ENCODE data around the gene CDK4. TPM values are rescaled to one million over a fixed set of nuclear protein-coding genes. Genes with fewer than 3 reads are reported as not detected.

CDK4 gene
- total RNA-seq, 1 experiment from 2014 or later = 156 TPM

DNA sequence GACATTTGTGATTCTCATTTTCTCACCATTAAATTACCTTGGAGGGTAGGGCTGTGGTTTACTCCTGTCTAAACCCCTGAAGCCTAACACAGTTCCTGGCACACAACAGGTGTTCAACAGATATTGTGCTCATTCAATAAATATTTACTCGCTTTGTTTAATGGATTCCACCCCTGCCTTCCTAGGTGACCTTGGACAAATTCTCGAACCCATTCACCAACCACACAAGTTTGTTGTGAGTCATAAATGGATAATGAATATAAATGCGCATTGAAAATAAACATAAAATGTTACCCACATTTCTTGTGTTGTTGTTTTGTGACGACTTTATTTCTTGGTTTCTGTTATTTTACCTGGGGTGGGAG, 30.1 kb upstream of the CDK4 start:
- Histone ChIP-seq H3K4me1 (replicated peaks; ENCODE audit: insufficient read depth) (peaks cover 8% of the 10 kb centered on the region), H3K36me3 (ENCODE audit: low read depth) (peaks cover 25% of the 10 kb centered on the region), H3K4me2 (no peak overlapping the region), H3K27me3 (ENCODE audit: insufficient read depth, low read depth) (no peaks in the 10 kb centered on the region), H4K20me1 (ENCODE audit: insufficient read depth) (no peaks in the 10 kb centered on the region), H3F3A (ENCODE audit: insufficient read depth, low read depth) (peaks cover 10% of the 10 kb centered on the region; the same call in 1 of the 2 replicates), H3K9me2 (ENCODE audit: insufficient read depth) (no peaks in the 10 kb centered on the region), H3K79me2 (ENCODE audit: low read depth) (peaks cover 14% of the 10 kb centered on the region), H3K27ac (no peak overlapping the region), H3K9me3 (ENCODE audit: insufficient read depth, low read depth) (no peaks in the 10 kb centered on the region), H2AFZ (no peak overlapping the region), H3K4me3 (peak overlapping the region; percentile 96; the same call in 1 of the 2 replicates)
- DNase-seq = no peak
- POLR2A ChIA-PET (ENCODE audit: unreplicated experiment) = no interaction called here
- no TSS peak for BruUV-seq (replicated peaks)
- intact Hi-C loops (cut with micrococcal nuclease; ENCODE audit: unreplicated experiment) = loop anchor here (1.0 kb wide), 1 partner anchor 123 kb away; no protein-coding TSS in a partner anchor
- CTCF ChIA-PET = interaction anchor here (0.7 kb wide), 1 partner anchor 17 kb away, joined by 3 read pairs; no protein-coding TSS in a partner anchor
- no peak for TF ChIP-seq EZH2 (IDR thresholded peaks at IDR 0.05; ENCODE audit: low read depth)
- TF ChIP-seq, protein P1, sequence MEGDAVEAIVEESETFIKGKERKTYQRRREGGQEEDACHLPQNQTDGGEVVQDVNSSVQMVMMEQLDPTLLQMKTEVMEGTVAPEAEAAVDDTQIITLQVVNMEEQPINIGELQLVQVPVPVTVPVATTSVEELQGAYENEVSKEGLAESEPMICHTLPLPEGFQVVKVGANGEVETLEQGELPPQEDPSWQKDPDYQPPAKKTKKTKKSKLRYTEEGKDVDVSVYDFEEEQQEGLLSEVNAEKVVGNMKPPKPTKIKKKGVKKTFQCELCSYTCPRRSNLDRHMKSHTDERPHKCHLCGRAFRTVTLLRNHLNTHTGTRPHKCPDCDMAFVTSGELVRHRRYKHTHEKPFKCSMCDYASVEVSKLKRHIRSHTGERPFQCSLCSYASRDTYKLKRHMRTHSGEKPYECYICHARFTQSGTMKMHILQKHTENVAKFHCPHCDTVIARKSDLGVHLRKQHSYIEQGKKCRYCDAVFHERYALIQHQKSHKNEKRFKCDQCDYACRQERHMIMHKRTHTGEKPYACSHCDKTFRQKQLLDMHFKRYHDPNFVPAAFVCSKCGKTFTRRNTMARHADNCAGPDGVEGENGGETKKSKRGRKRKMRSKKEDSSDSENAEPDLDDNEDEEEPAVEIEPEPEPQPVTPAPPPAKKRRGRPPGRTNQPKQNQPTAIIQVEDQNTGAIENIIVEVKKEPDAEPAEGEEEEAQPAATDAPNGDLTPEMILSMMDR (conservative IDR thresholded peaks at IDR 0.05) = no peak

DNA sequence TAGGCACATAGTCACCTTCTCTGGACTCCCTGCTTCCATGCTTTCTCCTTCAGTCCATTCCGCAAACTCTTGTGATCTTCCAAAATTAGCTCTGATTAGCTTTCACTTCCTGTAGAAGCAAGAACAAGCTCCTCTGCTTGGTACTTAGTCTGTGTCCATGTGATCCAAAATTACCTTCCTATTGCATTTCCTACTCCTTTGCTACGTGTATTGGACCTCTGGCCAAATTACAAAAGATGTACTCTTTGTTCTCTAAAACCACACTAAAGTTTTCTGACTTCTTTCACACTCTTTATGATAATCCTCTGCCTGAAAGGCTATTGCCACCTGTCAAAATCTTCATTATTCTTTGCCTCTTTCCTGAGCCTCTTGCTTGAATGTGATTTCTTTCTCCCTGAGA, 29.7 kb upstream of the CDK4 start:
- DNase-seq = no peak
- peaks cover 20% of the 10 kb centered on the region for H3K36me3 ChIP-seq (ENCODE audit: low read depth)
- H3K79me2 ChIP-seq (ENCODE audit: low read depth) = peaks cover 14% of the 10 kb centered on the region
- no peak for TF ChIP-seq EZH2 (IDR thresholded peaks at IDR 0.05; ENCODE audit: low read depth)
- TF ChIP-seq, protein P1 (conservative IDR thresholded peaks at IDR 0.05) = no peak
- no peaks in the 10 kb centered on the region for H3K27me3 ChIP-seq (ENCODE audit: insufficient read depth, low read depth)
- ChIA-PET CTCF (interaction anchor here (0.7 kb wide), 1 partner anchor 100 kb away, joined by 4 read pairs; no protein-coding TSS in a partner anchor), POLR2A (ENCODE audit: unreplicated experiment) (no interaction called here)
- H3K4me1 ChIP-seq (replicated peaks; ENCODE audit: insufficient read depth) = peaks cover 8% of the 10 kb centered on the region
- H3F3A ChIP-seq (ENCODE audit: insufficient read depth, low read depth) = peaks cover 10% of the 10 kb centered on the region; the same call in 1 of the 2 replicates
- H4K20me1 ChIP-seq (ENCODE audit: insufficient read depth) = no peaks in the 10 kb centered on the region
- H3K4me3 ChIP-seq = no peak overlapping the region
- intact Hi-C loops (cut with micrococcal nuclease; ENCODE audit: unreplicated experiment) = loop anchor here (1.0 kb wide), 1 partner anchor 124 kb away; no protein-coding TSS in a partner anchor
- no TSS peak for BruUV-seq (replicated peaks)
- no peak overlapping the region for H2AFZ ChIP-seq
- no peaks in the 10 kb centered on the region for H3K9me2 ChIP-seq (ENCODE audit: insufficient read depth)
- no peak overlapping the region for H3K27ac ChIP-seq
- H3K9me3 ChIP-seq (ENCODE audit: insufficient read depth, low read depth) = no peaks in the 10 kb centered on the region
- H3K4me2 ChIP-seq = no peak overlapping the region

DNA sequence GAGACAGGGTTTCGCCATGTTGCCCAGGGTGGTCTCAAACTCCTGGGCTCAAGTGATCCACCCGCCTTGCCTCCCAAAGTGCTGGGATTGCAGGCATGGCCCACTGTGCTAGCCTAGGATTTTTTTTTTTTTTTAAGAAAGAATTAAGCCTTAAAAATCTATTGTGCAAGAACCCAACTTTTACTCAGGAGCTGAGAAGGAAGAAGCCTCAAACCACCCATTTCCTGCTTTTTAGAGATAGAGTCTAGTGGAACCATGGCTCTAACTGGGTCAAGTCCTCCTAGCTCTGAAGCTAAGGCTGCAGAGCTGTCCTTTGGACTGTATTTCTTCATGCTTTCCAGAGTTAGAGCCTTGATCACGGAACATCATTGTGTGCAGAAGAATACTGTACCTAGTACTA, 29.1 kb upstream of the CDK4 start:
- H3K4me2 ChIP-seq = no peak overlapping the region
- H2AFZ ChIP-seq = no peak overlapping the region
- no peaks in the 10 kb centered on the region for H4K20me1 ChIP-seq (ENCODE audit: insufficient read depth)
- no peaks in the 10 kb centered on the region for H3K27me3 ChIP-seq (ENCODE audit: insufficient read depth, low read depth)
- intact Hi-C loops (cut with micrococcal nuclease; ENCODE audit: unreplicated experiment) = no loop called here
- TF ChIP-seq EZH2 (IDR thresholded peaks at IDR 0.05; ENCODE audit: low read depth) = no peak
- TF ChIP-seq, protein P1 (conservative IDR thresholded peaks at IDR 0.05) = no peak
- peaks cover 8% of the 10 kb centered on the region for H3K4me1 ChIP-seq (replicated peaks; ENCODE audit: insufficient read depth)
- H3K36me3 ChIP-seq (ENCODE audit: low read depth) = peaks cover 17% of the 10 kb centered on the region
- no peak overlapping the region for H3K4me3 ChIP-seq
- H3K79me2 ChIP-seq (ENCODE audit: low read depth) = peaks cover 14% of the 10 kb centered on the region
- DNase-seq = no peak
- peaks cover 10% of the 10 kb centered on the region; the same call in 1 of the 2 replicates for H3F3A ChIP-seq (ENCODE audit: insufficient read depth, low read depth)
- H3K9me3 ChIP-seq (ENCODE audit: insufficient read depth, low read depth) = no peaks in the 10 kb centered on the region
- BruUV-seq (replicated peaks) = no TSS peak
- ChIA-PET CTCF (interaction anchor here (0.6 to 0.7 kb wide), 2 partner anchors 65 to 100 kb away, joined by 4 read pairs; partner anchors contain the start of gene CTDSP2), POLR2A (ENCODE audit: unreplicated experiment) (interaction anchor here (0.6 kb wide), 1 partner anchor 266 kb away, joined by 4 read pairs; no protein-coding TSS in a partner anchor)
- H3K27ac ChIP-seq = no peak overlapping the region
- H3K9me2 ChIP-seq (ENCODE audit: insufficient read depth) = no peaks in the 10 kb centered on the region

All from PC-9 (cell line).